ENCODE results near the gene DCAF7.

Gene DCAF7

DNA sequence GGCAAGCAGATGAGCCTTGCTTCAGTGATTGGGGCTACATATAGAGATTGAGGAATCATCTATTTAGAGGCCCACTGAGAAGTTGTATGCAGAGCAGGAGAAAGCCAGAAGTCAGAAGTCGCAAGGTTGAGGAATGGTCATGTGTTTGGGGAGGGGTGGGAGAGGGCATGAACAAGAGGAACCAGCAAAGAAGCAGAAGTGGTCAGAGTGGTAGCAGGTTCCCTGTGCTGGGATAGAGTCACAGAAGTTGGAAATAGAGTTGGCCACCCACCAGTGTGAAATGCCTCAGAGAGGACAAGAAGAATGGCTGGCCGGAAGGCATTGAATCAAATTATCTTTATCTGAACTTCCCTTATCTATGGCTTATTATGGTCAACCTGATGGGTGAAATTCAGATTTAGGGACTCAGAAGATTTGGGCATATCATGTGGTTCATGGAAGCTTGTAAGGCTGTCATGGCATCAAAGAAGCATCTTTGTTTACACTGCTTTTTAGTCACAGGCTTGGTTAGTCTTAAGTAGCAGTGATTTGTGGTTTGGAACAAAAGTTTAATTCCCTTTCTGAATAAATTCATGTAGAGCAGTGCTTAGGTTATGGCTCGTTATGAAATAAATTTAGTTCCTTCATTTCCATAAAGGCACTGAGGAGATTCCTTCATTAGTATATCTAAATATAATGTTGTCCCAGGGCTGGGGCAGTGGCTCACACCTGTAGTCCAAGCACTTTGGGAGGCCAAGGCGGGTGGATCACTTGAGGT is 91.6 kb downstream of the DCAF7 start:
- no peak for DNase-seq (ENCODE audit: low read depth)
- no peak for TF ChIP-seq CTCF (IDR thresholded peaks at IDR 0.05; ENCODE audit: control insufficient read depth, insufficient read depth, low read depth, low read length, missing control alignments)
- H3K4me3 ChIP-seq (ENCODE audit: control insufficient read depth, low read depth, low read length): no peak overlapping the region
